KMS-11 (cell line): ENCODE measurements around the gene ADCY1.

Experiments
- H2AFZ ChIP-seq: fragments of 200-600 bp; sonication (generic); 2 replicates; pipeline ENCODE4 v1.6.1; 2016; ENCODE audit warnings: antibody characterized with exemption, mixed run types, low read depth
- H3K27ac ChIP-seq: fragments of 200-600 bp; sonication (generic); 2 replicates; pipeline ENCODE4 v1.6.1; 2016; ENCODE audit warnings: mild to moderate bottlenecking, mixed run types
- H3K27me3 ChIP-seq: fragments of 200-600 bp; sonication (generic); 2 replicates; pipeline ENCODE4 v1.6.1; 2017; ENCODE audit warnings: mild to moderate bottlenecking, low read depth, mixed run types, moderate library complexity; ENCODE audit not compliant: insufficient read depth
- H3K36me3 ChIP-seq: fragments of 200-600 bp; sonication (generic); 2 replicates; pipeline ENCODE4 v1.6.1; 2017; ENCODE audit warnings: mild to moderate bottlenecking, mixed run types; ENCODE audit not compliant: insufficient read depth
- H3K4me1 ChIP-seq: fragments of 200-600 bp; sonication (generic); 2 replicates; pipeline ENCODE4 v1.6.1; 2016; ENCODE audit warnings: mild to moderate bottlenecking, low read depth, mixed run types; ENCODE audit not compliant: poor library complexity, severe bottlenecking
- H3K4me2 ChIP-seq: fragments of 200-600 bp; sonication (generic); 2 replicates; pipeline ENCODE4 v1.7.0; 2016; ENCODE audit warnings: mild to moderate bottlenecking, mixed run types
- H3K4me3 ChIP-seq: fragments of 200-600 bp; sonication (generic); IDR thresholded peaks from 2 replicates; pipeline ENCODE4 v1.6.1; 2017; ENCODE audit warnings: low read depth, low read length, mixed read lengths; ENCODE audit not compliant: insufficient read depth
- H3K79me2 ChIP-seq: fragments of 200-600 bp; sonication (generic); 2 replicates; pipeline ENCODE4 v1.6.1; 2016; ENCODE audit warnings: low read depth, mixed run types; ENCODE audit not compliant: insufficient read depth
- H3K9ac ChIP-seq: fragments of 200-600 bp; sonication (generic); 2 replicates; pipeline ENCODE4 v1.6.1; 2016; ENCODE audit warnings: mild to moderate bottlenecking, mixed run types
- H4K20me1 ChIP-seq: fragments of 200-600 bp; sonication (generic); 2 replicates; pipeline ENCODE4 v1.6.1; 2016; ENCODE audit warnings: mild to moderate bottlenecking, mixed run types; ENCODE audit not compliant: insufficient read depth
- CTCF ChIP-seq: fragments of 200-600 bp; sonication (generic); conservative IDR thresholded peaks from 2 replicates; pipeline ENCODE4 v1.6.1; 2017; ENCODE audit warnings: low read depth, mild to moderate bottlenecking, antibody characterized with exemption, low read length, moderate library complexity, mixed read lengths

ADCY1 gene

GRCh38 chr7:45654341-45654740 lies 80.2 kb downstream of the ADCY1 start:
- no peak overlapping the region for H2AFZ ChIP-seq
- no peak overlapping the region for H3K9ac ChIP-seq
- no peak for TF ChIP-seq CTCF
- H3K4me1 ChIP-seq: no peaks in the 10 kb centered on the region
- no peaks in the 10 kb centered on the region for H4K20me1 ChIP-seq
- H3K36me3 ChIP-seq: no peaks in the 10 kb centered on the region
- H3K4me2 ChIP-seq: no peak overlapping the region
- no peaks in the 10 kb centered on the region for H3K27me3 ChIP-seq
- no peak overlapping the region for H3K27ac ChIP-seq
- no peaks in the 10 kb centered on the region for H3K79me2 ChIP-seq
- H3K4me3 ChIP-seq: no peak overlapping the region

GRCh38 chr7:45655539-45655938 lies 81.4 kb downstream of the ADCY1 start:
- Histone ChIP-seq H4K20me1 (no peaks in the 10 kb centered on the region), H3K27ac (no peak overlapping the region), H3K4me2 (no peak overlapping the region), H3K4me1 (no peaks in the 10 kb centered on the region), H2AFZ (no peak overlapping the region), H3K4me3 (no peak overlapping the region), H3K9ac (no peak overlapping the region), H3K27me3 (no peaks in the 10 kb centered on the region), H3K36me3 (no peaks in the 10 kb centered on the region), H3K79me2 (no peaks in the 10 kb centered on the region)
- TF ChIP-seq CTCF: no peak

- H3K27me3 ChIP-seq: no peaks in the 10 kb centered on the region
- no peak overlapping the region for H2AFZ ChIP-seq
- H3K79me2 ChIP-seq: no peaks in the 10 kb centered on the region
- TF ChIP-seq CTCF: no peak
- H3K4me1 ChIP-seq: no peaks in the 10 kb centered on the region
- no peak overlapping the region for H3K9ac ChIP-seq
- no peak overlapping the region for H3K4me3 ChIP-seq
- no peaks in the 10 kb centered on the region for H4K20me1 ChIP-seq
- no peaks in the 10 kb centered on the region for H3K36me3 ChIP-seq
- no peak overlapping the region for H3K27ac ChIP-seq
- no peak overlapping the region for H3K4me2 ChIP-seq
Observed at GRCh38 chr7:45656431-45656830, 82.3 kb downstream of the ADCY1 start.

GRCh38 chr7:45657136-45657889 lies 83.1 kb downstream of the ADCY1 start:
- Histone ChIP-seq H2AFZ (no peak overlapping the region), H3K27me3 (no peaks in the 10 kb centered on the region), H3K4me3 (no peak overlapping the region)

More at GRCh38 chr7:45657136-45657889, 83.1 kb downstream of the ADCY1 start:
- H3K27ac ChIP-seq: no peak overlapping the region
- H3K36me3 ChIP-seq: no peaks in the 10 kb centered on the region
- no peaks in the 10 kb centered on the region for H4K20me1 ChIP-seq
- TF ChIP-seq CTCF: no peak
- H3K4me2 ChIP-seq: no peak overlapping the region
- no peak overlapping the region for H3K9ac ChIP-seq
- no peaks in the 10 kb centered on the region for H3K79me2 ChIP-seq
- no peaks in the 10 kb centered on the region for H3K4me1 ChIP-seq
